K562 (cell line): Measurements from ENCODE around the gene SAP130. TPM values are rescaled to one million over a fixed set of nuclear protein-coding genes. Genes with fewer than 3 reads are reported as not detected.

Experiments
- ATAC-seq: fragments of 200-7000 bp; cut with Tn5 transposase; 3 replicates; pipeline ENCODE4 v1.9.1; 2020; ENCODE audit warnings: moderate library complexity
- BruUV-seq: library from RNA; stranded (reverse); fragments of 400-500 nt; replicated peaks from 2 replicates; lab custom pipeline; 2021; lab: Mats Ljungman, UMichigan
- CTCF ChIA-PET: fragments of 300-600 bp; formaldehyde crosslinking; extraction: SDS; loops from one replicate; lab custom pipeline; 2021; ENCODE audit warnings: low intra/inter-chr PET ratio; lab: Yijun Ruan, JAX
- POLR2A ChIA-PET: fragments of 300-600, 350-650 bp; sonication (Branson Sonifier 250); formaldehyde crosslinking; extraction: SDS; loops from one replicate; lab custom pipeline; 2021; ENCODE audit warnings: antibody characterized with exemption, inconsistent platforms; lab: Yijun Ruan, JAX
- DNase-seq, 4 experiments: peaks; one replicate each; pipeline versions ENCODE4 v3.0.0 to v3.0.0-alpha.2; 2011 to 2018; ENCODE audit warnings: low spot score in 3 of 4, mixed read lengths in 3 of 4; ENCODE audit errors: extremely low read depth in 1 of 4
- FAIRE-seq: peaks from 2 replicates; lab custom pipeline; 2011; peaks lifted over from hg19 to GRCh38; lab: Jason Lieb, UNC
- H2AFZ ChIP-seq: 2 replicates; pipeline ENCODE4 v1.6.0; 2011; ENCODE audit warnings: low read depth, low read length, control low read depth, inconsistent platforms
- H3K27ac ChIP-seq: fragments of 200-600 bp; 3 replicates; pipeline ENCODE4 v1.8.0; 2011; ENCODE audit warnings: low read depth, mild to moderate bottlenecking, control low read depth, inconsistent platforms, low read length, moderate library complexity, mixed read lengths; ENCODE audit errors: extremely low read depth
- H3K27me3 ChIP-seq, 2 experiments: fragments of 300-600 bp in 1 of 2; 2 replicates in 1 of 2; 3 replicates in 1 of 2; pipeline versions ENCODE4 v1.6.0 to v1.8.0; 2011; ENCODE audit warnings: inconsistent platforms in 2 of 2, low read length in 2 of 2, mild to moderate bottlenecking in 1 of 2, mixed read lengths in 1 of 2, moderate library complexity in 1 of 2; ENCODE audit not compliant: control insufficient read depth in 2 of 2, insufficient read depth in 2 of 2
- H3K36me3 ChIP-seq: fragments of 300-600 bp; 3 replicates; pipeline ENCODE4 v1.8.0; 2011; ENCODE audit warnings: mild to moderate bottlenecking, low read length, inconsistent platforms; ENCODE audit not compliant: control insufficient read depth, insufficient read depth
- H3K4me1 ChIP-seq, 2 experiments: fragments of 200-600 bp in 1 of 2; replicated peaks in 1 of 2; 2 replicates in 1 of 2; 3 replicates in 1 of 2; pipeline versions ENCODE4 v1.5.1 to v1.8.0; 2011; ENCODE audit warnings: inconsistent platforms in 2 of 2, low read length in 2 of 2, mild to moderate bottlenecking in 1 of 2, mixed read lengths in 1 of 2, moderate library complexity in 1 of 2; ENCODE audit not compliant: control insufficient read depth in 2 of 2, insufficient read depth in 2 of 2
- H3K4me2 ChIP-seq: 2 replicates; pipeline ENCODE4 v1.6.1; 2011; ENCODE audit warnings: low read length, control low read depth, inconsistent platforms, mixed read lengths; ENCODE audit not compliant: insufficient read depth
- H3K4me3 ChIP-seq: fragments of 200-600 bp; sonication (generic), shearing (Covaris generic); 2 replicates; pipeline ENCODE4 v1.5.1; 2016; ENCODE audit warnings: control low read depth, inconsistent platforms
- H3K79me2 ChIP-seq: fragments of 200-600 bp; 3 replicates; pipeline ENCODE4 v1.8.0; 2011; ENCODE audit warnings: low read length, inconsistent platforms; ENCODE audit not compliant: control insufficient read depth, insufficient read depth
- H3K9ac ChIP-seq, 2 experiments: 2 replicates each; pipeline versions ENCODE4 v1.6.0 to v1.6.1; 2011; ENCODE audit warnings: low read depth in 2 of 2, low read length in 2 of 2, control low read depth in 1 of 2, inconsistent platforms in 1 of 2, mild to moderate bottlenecking in 1 of 2, mixed read lengths in 1 of 2; ENCODE audit not compliant: insufficient read depth in 1 of 2
- H3K9me1 ChIP-seq: one replicate; pipeline ENCODE4 v1.6.0; 2011; ENCODE audit warnings: inconsistent platforms, mild to moderate bottlenecking, low read length, moderate library complexity; ENCODE audit not compliant: control insufficient read depth, insufficient read depth
- H3K9me3 ChIP-seq: replicated peaks from 2 replicates; pipeline ENCODE4 v1.5.1; 2011; ENCODE audit warnings: low read depth, low read length, inconsistent platforms; ENCODE audit not compliant: control insufficient read depth, insufficient read depth
- H4K20me1 ChIP-seq: replicated peaks from 2 replicates; pipeline ENCODE4 v1.6.1; 2011; ENCODE audit warnings: low read length, inconsistent platforms, mixed read lengths; ENCODE audit not compliant: control insufficient read depth, insufficient read depth
- CEBPG ChIP-seq, 3 experiments: fragments of 200-800 bp in 1 of 3; sonication (Bioruptor generic) in 1 of 3; sonication (generic) in 1 of 3; formaldehyde crosslinking in 1 of 3; IDR thresholded peaks in 2 of 3; conservative IDR thresholded peaks in 1 of 3; 2 replicates each; pipeline versions ENCODE4 v1.6.1 to v1.8.0; 2016 to 2022; ENCODE audit warnings: missing compliant biosample characterization in 2 of 3, missing genetic modification characterization in 2 of 3, mild to moderate bottlenecking in 1 of 3, missing genetic modification reagents in 1 of 3
- HMGN3 ChIP-seq: IDR thresholded peaks from 2 replicates; pipeline ENCODE4 v1.6.1; 2011; ENCODE audit warnings: borderline replicate concordance, low read depth, mild to moderate bottlenecking, mixed read lengths, low read length; ENCODE audit not compliant: insufficient read length; ENCODE audit errors: extremely low read depth
- ZNF23 ChIP-seq: fragments of 250-450 bp; sonication (Bioruptor Pico); IDR thresholded peaks from 2 replicates; pipeline ENCODE4 v1.4.0; 2020; ENCODE audit warnings: mild to moderate bottlenecking
- WGBS: fragments of 100-300 bp; shearing (Covaris generic); methylation state at CpG from one replicate; pipeline ENCODE4 v1.1.6; 2016; ENCODE audit warnings: low coverage, mixed read lengths; ENCODE audit not compliant: insufficient coverage; ENCODE audit errors: missing lambda C conversion rate; 5-methylcytosine and 5-hydroxymethylcytosine counted together
- in situ Hi-C: fragments of 300-500 bp; cut with MboI; formaldehyde crosslinking; loops from 4 replicates; pipeline ENCODE4 v1.15.0; 2018; ENCODE audit warnings: inconsistent platforms, mixed read lengths
- intact Hi-C: fragments of 100-400 bp; cut with micrococcal nuclease; formaldehyde crosslinking; loops from 2 replicates; pipeline ENCODE4 v1.14.2; 2022
- polyA plus RNA-seq, 8 experiments: library from polyadenylated mRNA; depleted of rRNA in 4 of 8; stranded (reverse) in 5 of 8; unstranded in 3 of 8; fragments of >200 nt; fragmentation: Nextera tagmentation in 2 of 8; fragmentation: Illumina TruSeq in 1 of 8; extraction: Ambion mirVana in 2 of 8; extraction: Trizol in 1 of 8; gene quantifications; 2 replicates each; pipeline versions ENCODE4 v1.2.1 to v1.2.3, GENCODE V29; 2011 to 2014; ENCODE audit warnings: inconsistent platforms in 1 of 8, missing spikeins in 1 of 8
- total RNA-seq, 7 experiments: library from RNA; depleted of rRNA in 6 of 7; stranded (reverse); fragments of >200 nt in 6 of 7; fragmentation: Illumina TruSeq in 2 of 7; extraction: Trizol in 2 of 7; gene quantifications; 2 replicates each; pipeline versions ENCODE4 v1.2.1 to v1.2.3, GENCODE V29; 2011 to 2021; ENCODE audit warnings: low replicate concordance in 1 of 7
- TF ChIP-seq, protein P1 (sequence below), 2 experiments: fragments of 450-650 bp in 1 of 2; sonication (generic) in 1 of 2; formaldehyde crosslinking in 1 of 2; IDR thresholded peaks in 1 of 2; conservative IDR thresholded peaks in 1 of 2; 2 replicates each; pipeline versions ENCODE4 v1.6.1 to v1.8.1; 2016 to 2023; ENCODE audit warnings: mild to moderate bottlenecking in 2 of 2, moderate library complexity in 2 of 2, inconsistent platforms in 1 of 2, missing genetic modification reagents in 1 of 2

SAP130 gene
- total and polyA plus RNA-seq, 9 of the 15 experiments (the other 6 are each of a cell fraction or from before 2014, with no cell fraction given): 4.5 to 33.4 (median 7.4) TPM

DNA sequence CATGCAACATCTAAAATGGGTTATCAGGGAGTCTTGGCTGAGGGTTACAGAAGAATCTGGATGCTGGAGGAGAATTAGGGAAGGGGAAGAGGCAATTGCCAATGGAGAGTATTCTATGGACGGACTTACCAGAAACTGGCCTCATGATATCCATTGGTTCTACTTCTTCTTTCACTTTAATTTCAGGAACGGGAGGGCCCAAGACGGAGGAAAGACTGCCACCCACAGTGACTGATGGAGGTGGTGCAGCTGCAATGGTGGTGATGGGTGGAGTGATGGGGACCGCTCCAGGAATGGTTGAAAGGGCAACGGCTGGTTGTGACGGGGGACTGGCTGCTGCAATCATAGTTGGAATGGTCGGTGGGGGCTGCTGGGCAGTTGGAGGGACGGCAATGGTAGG is 73.0 kb downstream of the SAP130 start:
- CTCF ChIA-PET: no interaction called here
- H3K4me3 ChIP-seq: no peak overlapping the region
- POLR2A ChIA-PET: no interaction called here
- 0 out of 4 replicates have a peak overlapping the region, but pooled peaks of 1 of the 2 experiments have one; percentile 7 for H3K9ac ChIP-seq
- WGBS: 94% methylated on average over 8 of the region's 8 CpGs
- H3K9me1 ChIP-seq: no peaks in the 10 kb centered on the region
- FAIRE-seq (no peak), DNase-seq (no peak), ATAC-seq (no peak)
- H4K20me1 ChIP-seq: no peaks in the 10 kb centered on the region
- in situ Hi-C loops (no loop called here), intact Hi-C loops (no loop called here)
- no peak overlapping the region for H3K4me2 ChIP-seq
- no peak for TF ChIP-seq HMGN3
- no peaks in the 10 kb centered on the region for H3K4me1 ChIP-seq
- no TSS peak for BruUV-seq
- H3K27ac ChIP-seq: no peak overlapping the region
- H3K79me2 ChIP-seq: no peaks in the 10 kb centered on the region
- no peak overlapping the region for H2AFZ ChIP-seq
- no peaks in the 10 kb centered on the region for H3K27me3 ChIP-seq
- H3K9me3 ChIP-seq: no peaks in the 10 kb centered on the region
- peaks cover 67% of the 10 kb centered on the region for H3K36me3 ChIP-seq

DNA sequence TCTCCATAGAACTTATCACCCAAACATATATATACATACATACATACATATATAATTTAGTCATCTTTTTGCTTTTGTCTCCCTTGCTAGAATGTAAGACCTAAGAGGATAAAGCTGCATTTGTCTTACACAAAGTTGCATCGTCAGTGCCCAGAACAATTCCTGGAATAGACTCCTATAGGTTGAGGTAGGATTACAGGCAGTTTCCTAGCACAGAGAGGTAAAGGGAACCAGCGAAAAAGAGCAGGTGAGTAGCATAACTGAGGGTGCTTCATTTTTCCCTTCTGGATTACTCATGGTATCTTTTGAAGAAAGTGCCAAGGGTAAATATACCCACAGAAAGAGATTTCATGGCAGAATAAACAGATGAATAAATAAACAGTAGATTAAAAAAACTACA is 74.0 kb downstream of the SAP130 start:
- Histone ChIP-seq H3K27ac (no peak overlapping the region), H2AFZ (no peak overlapping the region), H3K4me2 (no peak overlapping the region), H3K36me3 (peaks cover 71% of the 10 kb centered on the region), H3K9me1 (no peaks in the 10 kb centered on the region), H3K9me3 (no peaks in the 10 kb centered on the region), H3K9ac (no peak overlapping the region), H4K20me1 (no peaks in the 10 kb centered on the region), H3K27me3 (no peaks in the 10 kb centered on the region), H3K4me1 (no peaks in the 10 kb centered on the region), H3K4me3 (no peak overlapping the region), H3K79me2 (no peaks in the 10 kb centered on the region)
- ChIA-PET CTCF (no interaction called here), POLR2A (no interaction called here)
- TF ChIP-seq ZNF23 (CRISPR knock-in tag): no peak
- TF ChIP-seq, protein P1, sequence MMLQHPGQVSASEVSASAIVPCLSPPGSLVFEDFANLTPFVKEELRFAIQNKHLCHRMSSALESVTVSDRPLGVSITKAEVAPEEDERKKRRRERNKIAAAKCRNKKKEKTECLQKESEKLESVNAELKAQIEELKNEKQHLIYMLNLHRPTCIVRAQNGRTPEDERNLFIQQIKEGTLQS (IDR thresholded peaks at IDR 0.05): peak; percentile 39; the same call in 1 of the 2 replicates
- TF ChIP-seq, protein P1 (CRISPR knock-in tag; conservative IDR thresholded peaks at IDR 0.05): no peak
- TF ChIP-seq CEBPG (CRISPR knock-in tag; IDR thresholded peaks at IDR 0.05): peak; percentile 68
- TF ChIP-seq CEBPG (tag; conservative IDR thresholded peaks at IDR 0.05 in 1 of 2, IDR thresholded peaks at IDR 0.05 in 1 of 2): peak in 1 of 2 experiments; percentile 45; a peak in 1 of 4 replicates
- WGBS: 47% methylated on average over 2 of the region's 2 CpGs
- DNase-seq (no peak), FAIRE-seq (no peak), ATAC-seq (peak; percentile 69)
- in situ Hi-C loops: no loop called here
- no TSS peak for BruUV-seq
- intact Hi-C loops: no loop called here
